Fibroblast of skin of left biceps (primary cell): Measurements from ENCODE around the gene TTC23.
"Not testable (repeated sequence)": the region's sequence is repeated elsewhere in the genome, so short reads cannot be mapped to it uniquely, and the experiment has no call there.

ENCODE experiments used
- DNase-seq, 2 experiments: peaks; one replicate each; pipeline ENCODE4 v3.0.0-alpha.2; 2013; ENCODE audit warnings: low read depth in 2 of 2

Gene TTC23

DNA sequence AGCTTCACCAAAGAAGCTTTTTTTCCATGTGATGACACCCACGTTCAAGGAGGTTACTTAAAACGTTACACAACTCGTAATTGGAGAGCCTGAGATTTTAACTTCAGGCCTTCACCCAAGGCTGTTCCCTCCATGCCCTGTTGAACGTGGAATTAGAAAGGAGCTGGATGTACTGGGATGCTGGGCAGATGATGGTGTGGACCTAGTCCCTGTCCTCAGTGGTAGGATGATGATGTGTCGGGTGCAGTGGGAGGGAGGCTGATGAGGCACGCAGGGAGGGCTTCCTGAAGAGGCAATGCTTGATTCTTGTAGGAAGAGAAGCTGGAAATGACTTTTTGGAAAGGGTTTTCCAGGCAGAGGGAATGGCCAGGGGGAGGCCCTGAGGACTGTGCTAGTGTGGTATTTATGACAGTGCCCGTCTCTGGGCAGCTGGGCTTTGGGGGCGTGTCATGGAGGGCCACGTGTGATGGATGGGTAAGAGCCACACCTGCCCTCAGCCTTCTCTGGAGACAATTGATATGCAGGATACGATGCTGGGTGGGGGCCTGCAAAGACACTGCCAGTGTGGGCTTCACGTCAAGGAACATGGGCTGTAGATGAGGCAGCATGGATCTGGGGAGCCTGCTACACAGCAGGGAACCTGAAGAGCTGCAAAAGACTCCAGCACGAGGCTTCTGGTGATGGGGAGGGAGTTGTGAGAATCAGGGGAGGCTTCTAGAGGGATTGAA, 129.2 kb downstream of the TTC23 start:
- DNase-seq = no peak

DNA sequence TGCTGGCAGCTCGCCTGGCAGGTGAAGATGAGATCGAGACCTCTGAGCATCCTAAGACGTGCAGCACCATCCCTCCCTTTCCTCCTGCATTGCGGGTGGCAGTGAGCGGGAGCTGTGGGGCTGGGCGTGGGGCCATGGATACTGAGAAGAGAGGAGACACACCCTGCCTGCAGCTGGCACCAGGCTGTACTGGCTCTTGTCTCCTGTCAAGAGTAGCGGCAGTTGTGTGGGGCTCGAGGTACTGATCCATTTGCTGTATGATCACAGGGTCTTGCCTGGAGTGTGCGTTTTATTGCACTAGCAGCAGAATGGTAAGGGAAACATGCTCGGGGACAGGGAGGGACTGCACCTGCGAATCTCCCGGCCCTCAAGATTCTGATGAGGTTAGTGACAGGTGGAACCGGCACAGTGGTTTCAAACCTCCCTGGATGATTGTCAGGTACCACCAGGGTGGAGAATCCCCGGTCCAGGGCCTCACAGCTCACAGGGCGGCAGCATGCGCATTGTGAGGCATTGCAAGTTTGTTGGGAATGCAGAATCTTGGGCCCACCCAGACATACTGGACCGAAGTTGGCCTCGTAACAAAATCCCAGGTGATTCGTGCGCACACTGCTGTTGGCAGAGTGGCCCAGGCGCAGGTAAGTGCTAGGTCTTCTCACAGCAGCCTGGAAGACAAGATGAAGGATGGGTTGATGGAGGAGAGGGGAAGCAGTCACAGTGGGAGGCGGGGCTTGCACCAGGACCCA, 130.4 kb downstream of the TTC23 start:
- DNase-seq = no peak

DNA sequence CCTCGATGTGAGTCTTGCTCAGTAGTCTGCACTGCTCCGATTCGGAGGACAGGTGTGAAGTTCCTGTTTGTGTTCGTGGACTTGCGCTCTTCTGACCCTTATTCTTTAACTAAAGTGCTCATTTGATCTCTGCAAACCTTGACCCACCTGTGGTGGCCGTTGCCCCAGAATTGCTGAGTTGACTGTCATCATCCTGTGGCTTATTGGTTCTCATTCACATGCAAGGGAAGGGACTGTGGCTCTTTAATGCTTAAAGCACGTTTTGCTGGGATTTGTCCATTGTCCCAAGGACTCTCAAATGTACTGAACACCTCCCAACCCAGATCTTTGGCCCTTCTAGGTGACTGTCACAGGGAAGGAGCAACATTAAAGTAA, 131.1 kb downstream of the TTC23 start:
- DNase-seq = no peak

DNA sequence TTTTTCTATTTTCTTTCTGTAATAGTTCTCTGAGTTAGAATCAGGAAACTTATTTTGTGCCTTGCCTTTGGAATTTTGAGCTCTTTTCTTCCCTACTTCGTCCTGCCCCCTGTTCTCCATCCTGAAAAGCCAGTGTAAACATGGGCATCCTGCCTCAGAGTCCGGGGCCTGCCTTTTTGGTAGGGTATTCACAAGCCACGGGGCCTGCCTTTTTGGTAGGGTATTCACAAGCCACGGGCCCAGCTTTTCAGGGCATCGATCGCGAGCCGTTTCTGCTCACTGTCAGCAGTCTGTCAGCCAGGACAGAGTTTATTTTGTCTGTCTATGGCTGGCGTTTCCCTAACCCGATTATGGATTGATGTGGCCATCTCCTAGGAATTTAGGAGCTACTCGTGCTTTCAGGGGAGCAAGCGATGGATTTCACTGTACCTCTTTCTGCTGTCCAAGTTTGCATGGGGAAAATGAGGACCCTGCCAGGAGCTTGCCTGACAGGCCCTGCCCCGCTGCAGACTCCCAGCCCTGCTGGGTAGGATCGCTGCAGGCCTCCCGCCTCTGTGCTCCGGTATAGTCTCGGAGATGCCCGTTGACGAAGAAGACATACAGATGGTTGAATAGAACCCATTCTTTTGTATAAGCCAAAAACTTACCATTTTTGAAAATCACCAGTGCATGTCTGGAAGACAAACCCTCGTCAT, 131.7 kb downstream of the TTC23 start:
- no peak for DNase-seq

DNA sequence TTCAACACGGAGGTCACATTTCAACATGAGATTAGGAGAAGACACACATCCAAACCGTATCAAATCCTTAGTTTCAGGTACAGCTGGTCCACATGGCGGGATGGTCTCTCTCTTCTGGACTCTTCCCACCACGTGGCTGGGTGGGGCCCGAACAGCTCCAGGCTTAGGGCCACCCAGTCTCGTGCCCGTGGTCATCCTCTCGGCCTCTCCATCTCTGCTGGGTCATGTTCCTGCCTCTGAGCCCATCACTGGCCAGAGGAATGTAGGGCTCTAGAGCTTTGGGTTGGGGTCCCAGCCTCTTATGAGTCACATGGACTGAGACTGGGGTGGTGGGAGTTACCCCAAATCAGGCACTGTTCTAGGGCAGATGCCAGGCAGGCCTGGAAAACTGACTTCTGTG, 132.3 kb downstream of the TTC23 start:
- no peak for DNase-seq

DNA sequence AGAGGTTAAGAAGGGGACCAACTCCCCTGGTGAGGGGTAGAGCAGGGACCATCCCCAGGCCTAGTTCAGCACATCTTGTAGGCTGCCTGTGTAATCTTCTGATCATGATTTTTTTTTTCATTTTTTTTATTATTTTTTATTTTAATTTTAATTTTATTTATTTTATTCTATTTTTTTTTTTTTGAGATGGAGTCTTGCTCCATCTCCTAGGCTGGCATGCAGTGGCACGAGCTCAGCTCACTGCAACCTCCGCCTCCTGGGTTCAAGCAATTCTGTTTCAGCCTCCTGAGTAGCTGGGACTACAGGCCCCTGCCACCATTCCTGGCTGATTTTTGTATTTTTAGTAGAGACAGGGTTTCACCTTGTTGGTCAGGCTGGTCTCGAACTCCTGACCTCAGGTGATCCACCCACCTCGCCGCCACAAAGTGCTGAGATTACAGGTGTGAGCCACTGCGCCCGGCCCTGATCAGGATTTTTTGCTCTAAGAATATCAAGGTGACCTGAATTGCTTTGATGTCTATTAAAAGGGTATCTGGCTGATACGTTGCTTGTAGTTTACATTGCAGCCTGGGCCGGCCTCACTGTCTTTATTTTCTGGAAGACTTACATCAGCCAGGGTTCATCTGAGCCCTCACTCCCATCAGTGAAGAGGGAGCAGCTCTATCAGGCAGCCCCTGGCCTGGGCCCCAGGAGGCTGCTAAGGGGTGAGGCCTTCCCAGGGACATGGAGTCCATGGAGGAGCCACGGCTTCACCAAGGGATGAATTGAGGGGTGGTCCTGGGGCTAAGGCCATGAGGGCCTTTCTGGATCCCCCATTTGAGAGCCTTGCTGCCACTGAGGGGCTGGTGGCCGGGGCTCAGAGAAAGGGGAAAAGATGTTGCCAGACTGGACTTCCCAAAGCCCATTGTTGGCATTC, 133.8 kb downstream of the TTC23 start:
- DNase-seq = no peak

DNA sequence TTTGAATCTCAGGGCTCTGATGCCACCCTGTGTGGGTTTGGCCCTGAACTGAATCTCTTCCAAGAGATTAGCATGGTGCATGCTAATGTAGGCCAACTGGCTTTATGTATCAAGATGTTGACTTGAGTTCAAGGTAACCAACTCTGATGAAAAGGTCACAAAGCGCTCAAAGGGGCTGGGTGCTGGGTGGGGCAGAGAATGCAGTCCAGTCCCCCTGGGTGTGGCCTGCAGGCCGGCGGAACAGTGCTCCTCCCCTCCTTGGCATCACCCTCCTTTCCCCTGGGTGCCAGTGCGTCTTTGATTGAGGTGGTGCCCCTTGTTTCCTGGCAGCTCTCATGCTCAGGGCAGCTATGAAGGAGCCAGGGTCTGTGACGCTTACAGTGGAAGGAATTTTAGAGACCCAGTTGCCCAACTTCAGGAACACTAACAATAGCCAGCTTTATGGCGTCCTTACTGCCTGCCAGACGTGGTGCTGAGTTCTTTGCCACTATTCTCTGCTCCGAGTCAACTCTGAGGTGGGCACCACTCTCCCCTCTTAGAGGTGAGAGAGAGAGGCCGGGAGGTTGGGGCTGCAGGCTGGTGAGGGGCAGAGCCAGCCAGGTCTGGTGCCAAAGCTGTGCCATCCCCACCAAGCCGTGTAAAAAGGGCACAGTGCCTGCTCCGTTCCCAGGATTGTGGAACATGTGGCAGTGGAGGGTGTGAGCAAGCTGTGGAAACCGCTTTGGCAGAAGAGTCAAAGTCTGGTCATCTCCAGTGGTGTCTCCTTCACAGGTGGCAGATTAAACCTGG, 134.7 kb downstream of the TTC23 start:
- no peak for DNase-seq

DNA sequence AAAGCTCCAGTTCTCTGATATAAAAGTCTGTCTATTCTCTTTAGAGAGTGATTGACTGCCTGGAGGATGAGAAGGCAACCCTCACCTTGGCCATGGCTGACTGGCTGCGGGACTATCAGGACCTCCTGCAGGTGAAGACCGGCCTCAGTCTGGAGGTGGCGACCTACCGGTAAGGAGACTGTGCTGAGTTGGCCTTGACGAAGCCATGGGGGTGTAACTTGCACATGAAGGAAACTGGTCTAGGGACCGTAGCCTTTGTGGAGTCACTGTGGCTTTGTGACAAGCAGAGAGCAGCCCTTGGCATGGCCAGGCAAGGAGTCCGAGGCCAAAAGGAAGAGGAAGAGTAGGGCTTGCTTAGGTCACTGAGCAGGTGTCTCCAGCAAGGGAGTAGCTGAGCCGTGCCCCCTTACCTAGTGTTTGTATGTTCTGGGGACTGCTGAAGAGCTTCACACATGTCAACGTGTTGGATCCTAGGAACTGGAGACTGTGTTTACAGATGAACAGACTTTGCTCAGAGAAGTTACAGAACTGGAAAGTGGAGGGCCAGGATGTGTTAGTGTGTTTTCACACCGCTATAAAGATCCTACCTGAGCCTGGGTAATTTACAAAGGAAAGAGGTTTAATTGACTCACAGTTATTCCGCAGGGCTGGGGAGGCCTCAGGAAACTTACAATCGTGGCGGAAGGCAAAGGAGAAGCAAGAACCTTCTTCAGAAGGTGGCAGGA, 135.7 kb downstream of the TTC23 start:
- no peak for DNase-seq

DNA sequence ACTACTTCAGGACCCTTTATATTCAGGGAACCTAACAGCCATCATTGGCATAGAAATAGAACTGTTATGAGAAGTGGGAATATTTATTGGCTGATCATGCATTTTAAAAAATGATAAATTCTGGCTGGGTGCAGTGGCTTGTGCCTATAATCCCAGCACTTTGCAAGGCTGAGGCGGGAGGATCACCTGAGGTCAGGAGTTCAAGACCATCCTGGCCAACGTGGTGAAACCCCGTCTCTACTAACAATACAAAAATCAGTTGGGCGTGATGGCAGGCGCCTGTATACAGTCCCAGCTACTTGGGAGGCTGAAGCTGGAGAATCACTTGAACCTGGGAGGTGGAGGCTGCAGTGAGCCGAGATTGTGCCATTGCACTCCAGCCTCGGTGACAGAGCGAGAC, 137.7 kb downstream of the TTC23 start:
- not testable (repeated sequence) for DNase-seq

DNA sequence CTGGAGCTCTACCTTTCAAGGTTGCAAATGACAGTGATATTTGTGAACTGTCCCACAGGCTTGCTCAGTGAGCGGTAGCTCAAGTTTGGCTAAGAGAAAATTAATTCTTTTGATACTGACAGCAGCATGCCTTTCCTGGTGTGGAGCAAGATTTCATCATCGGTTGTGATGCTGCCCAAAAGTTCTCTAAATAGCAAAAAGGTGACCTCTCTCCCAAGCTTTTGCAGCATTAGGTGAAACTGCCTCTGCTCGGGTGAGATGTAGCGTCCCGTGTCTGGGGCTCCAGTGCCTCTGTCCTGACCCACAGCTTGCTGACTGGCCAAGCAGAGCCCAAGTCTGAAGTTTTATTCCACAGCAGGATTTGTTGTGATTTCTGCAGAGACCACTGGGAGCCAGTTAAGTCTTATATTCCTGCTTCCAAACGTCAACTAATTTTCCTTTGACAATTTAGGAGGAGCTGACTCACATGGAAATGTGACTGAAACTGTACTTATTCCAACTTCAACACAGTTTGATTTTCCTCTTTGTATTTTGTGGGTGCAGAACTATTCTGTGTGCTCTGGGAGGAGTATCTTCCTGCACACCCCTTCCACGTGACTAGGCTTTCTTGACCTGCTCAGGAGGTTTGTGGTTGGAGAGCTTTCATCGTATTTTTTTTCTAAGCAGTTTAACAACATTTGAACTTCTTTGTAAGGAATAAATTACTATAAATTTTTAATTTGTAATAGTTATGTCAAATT, 138.6 kb downstream of the TTC23 start:
- no peak for DNase-seq

DNA sequence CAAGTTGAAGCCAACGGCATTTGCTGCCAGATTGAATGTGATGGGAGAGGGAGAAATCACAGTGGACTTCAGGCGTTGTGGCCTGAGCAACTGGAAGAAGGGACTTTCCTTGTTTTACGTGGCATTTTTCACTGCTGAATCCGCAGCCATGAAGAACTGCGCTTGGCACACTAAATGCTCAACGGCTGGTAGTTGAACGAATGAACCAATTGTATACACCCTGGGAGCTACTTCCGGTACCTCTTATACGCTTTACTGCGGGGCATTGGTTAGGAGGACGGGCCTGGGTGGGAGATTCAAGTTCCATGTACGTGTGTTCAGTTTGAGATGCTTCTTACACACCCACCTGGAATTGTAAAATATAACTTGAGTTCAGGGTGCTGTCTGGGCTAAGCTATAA, 139.3 kb downstream of the TTC23 start:
- no peak for DNase-seq

DNA sequence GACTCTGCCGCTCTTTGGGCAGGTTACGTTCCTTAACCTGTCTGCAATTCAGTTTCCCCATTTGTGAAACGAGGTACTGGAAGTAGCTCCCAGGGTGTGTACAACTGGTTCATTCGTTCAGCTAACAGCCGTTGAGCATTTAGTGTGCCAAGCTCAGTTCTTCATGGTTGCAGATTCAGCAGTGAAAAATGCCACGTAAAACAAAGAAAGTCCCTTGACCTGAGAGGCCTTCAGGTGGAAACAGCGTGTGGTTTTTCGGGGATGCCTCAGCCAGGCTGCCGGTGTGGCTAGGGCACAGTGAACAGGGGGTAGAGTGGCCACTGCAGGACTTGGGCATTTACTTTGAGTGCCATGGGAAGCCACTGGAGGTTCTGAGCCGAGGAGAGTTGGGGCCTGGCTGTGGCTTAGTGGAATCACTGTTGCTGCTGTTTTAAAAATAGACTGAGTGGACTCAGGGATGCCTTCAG, 139.8 kb downstream of the TTC23 start:
- no peak for DNase-seq

DNA sequence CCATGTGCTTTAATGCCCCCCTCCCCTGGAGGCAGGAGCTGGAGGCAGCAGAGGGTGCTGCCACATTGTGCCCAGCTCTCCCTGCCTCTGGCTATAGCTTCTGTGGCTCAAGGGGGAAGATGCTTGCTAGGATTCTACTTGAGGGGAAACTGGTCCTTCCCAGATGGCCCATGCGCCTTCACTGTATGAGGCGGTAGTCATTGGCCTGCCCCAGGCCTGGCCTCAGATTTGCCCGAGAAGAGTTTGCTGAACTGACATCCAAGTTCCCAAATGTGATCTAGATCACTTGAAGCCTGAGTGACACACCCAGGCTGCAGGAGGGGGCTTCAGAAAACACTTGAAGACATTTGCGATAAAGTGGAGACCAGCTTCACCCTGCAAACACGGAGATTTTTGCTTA, 140.4 kb downstream of the TTC23 start:
- no peak for DNase-seq

DNA sequence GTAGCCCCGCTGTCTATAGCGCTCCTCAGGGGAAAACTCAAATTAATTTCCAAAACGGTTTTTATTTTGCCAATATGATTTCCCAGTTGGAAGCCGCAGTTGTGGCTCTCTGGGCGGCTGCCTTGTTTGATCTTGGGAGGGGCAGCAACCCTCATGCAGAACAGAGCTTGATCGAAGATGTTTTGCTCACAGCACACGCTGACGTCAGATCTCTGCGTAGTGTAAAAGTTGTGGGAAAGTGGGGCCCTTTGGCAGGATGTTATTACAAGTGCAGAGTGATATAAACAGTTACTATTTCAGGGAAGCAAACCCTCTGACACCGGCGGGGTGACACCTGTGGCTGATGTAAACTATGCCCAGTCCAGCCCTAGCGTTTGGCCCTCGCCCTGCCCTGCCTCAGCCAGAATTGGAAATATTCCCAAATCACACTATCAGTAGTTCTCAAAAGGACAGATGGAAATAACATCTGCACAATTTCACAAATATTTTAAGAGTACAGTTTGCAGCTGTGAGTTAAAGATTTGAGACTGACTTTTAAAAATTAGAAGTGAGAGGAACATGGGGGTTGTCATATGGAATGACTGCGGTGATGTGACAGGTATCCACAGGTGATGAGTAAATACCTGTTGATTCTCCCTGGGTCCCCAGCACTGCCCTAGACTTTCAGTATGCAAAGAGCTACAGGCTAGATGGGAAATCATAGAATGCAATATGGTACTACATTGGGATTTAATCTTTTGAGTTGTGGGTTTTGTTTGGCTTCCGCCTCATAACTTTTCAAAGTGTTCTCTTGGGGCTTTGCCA, 142.8 kb downstream of the TTC23 start:
- DNase-seq = no peak

DNA sequence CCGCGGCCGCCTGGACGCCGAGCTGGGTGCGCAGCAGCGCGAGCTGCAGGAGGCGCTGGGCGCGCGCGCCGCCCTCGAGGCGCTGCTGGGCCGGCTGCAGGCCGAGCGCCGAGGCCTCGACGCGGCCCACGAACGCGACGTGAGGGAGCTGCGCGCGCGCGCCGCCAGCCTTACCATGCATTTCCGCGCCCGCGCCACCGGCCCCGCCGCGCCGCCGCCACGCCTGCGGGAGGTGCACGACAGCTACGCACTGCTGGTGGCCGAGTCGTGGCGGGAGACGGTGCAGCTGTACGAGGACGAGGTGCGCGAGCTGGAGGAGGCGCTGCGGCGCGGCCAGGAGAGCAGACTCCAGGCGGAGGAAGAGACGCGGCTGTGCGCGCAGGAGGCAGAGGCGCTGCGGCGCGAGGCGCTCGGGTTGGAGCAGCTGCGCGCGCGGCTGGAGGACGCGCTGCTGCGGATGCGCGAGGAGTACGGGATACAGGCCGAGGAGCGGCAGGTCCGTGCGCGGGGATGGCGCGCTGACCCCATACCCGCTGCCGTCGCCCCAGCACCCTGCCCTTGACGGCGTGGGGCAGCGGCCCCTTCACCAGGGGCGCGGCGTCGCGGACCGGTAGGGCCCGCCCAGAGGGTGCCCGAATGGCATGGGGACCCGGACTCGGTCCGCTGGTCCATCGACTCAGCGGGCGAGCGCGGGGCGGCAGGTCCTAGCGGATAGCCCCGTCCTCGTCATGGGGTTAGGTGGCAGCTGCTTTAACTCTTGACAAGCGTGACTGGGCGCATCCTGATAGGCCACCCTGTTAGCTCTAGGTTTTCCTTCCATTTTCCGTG, 143.7 kb downstream of the TTC23 start:
- DNase-seq = no peak

DNA sequence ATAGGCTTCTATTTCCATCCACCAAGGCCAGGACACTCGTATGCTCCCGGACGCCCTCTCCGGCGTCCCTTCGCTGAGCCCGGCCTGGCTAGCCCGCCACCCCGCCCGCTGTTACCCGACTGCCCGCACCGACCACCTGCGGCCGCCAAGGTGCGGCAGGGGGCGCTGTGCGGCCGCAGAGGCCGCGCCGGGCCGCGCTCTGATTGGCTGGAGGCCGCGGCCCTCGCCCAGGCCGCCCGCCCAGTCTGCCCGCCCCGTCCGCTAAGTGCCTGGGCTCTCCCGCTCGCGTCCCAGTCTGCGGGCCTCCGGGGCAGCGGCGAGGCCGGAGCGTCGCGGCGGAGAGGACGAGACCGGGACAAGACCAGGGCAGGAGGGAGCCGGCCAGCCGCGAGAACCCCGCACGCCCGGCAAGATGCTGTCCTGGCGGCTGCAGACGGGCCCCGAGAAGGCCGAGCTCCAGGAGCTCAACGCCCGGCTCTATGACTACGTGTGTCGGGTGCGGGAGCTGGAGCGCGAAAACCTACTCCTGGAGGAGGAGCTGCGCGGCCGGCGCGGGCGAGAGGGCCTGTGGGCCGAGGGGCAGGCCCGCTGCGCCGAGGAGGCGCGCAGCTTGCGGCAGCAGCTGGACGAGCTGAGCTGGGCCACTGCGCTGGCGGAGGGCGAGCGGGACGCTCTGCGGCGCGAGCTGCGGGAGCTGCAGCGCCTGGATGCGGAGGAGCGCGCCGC, 144.4 kb downstream of the TTC23 start, which contains the start of gene SYNM:
Gene SYNM (plus strand): TSS at position 293 of the 726 bp plus-strand sequence. CDS start 120 bp downstream, at position 413.
- peak in 1 of 2 experiments; percentile 23 for DNase-seq

DNA sequence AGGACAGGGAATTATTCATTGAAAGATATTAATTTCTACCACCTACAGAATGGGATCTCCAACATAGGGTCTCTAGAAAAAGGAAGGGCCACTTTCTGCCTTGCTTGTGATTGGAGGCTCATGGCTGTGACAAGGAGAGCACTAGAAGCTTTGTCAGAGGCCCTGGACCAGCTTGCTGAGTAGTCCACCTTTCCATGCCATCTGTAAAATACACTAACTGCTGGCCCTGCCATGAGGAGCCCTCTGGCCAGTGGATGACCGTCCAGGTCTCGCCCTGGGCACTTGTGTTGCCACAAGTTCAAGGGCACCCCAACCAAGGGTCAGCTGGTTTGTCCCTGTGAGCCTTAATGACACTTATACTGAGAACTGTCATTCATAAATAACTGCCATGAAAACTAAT, 146.1 kb downstream of the TTC23 start:
- no peak for DNase-seq
